Fibroblast of peridontal ligament (primary cell): ENCODE measurements around the gene BCL10.
A peak's percentile ranks its signal among the peaks of the same experiment; 100 is the strongest.

Experiments
- DNase-seq: peaks from one replicate; pipeline ENCODE4 v3.0.0-alpha.2; 2010; ENCODE audit errors: extremely low read depth

Gene BCL10

GRCh38 chr1:85220756-85221201 lies 55.7 kb downstream of the BCL10 start:
- DNase-seq, result peak; percentile 94

GRCh38 chr1:85219853-85220610 lies 56.4 kb downstream of the BCL10 start:
- DNase-seq, result no peak

GRCh38 chr1:85216697-85217096 lies 59.7 kb downstream of the BCL10 start:
- no peak for DNase-seq
